ENCODE data around the gene SRBD1. TPM values are rescaled to one million over a fixed set of nuclear protein-coding genes. Genes with fewer than 3 reads are reported as not detected.

The SRBD1 gene
- total RNA-seq, 1 donor from 2014 or later = 13.8 TPM

DNA sequence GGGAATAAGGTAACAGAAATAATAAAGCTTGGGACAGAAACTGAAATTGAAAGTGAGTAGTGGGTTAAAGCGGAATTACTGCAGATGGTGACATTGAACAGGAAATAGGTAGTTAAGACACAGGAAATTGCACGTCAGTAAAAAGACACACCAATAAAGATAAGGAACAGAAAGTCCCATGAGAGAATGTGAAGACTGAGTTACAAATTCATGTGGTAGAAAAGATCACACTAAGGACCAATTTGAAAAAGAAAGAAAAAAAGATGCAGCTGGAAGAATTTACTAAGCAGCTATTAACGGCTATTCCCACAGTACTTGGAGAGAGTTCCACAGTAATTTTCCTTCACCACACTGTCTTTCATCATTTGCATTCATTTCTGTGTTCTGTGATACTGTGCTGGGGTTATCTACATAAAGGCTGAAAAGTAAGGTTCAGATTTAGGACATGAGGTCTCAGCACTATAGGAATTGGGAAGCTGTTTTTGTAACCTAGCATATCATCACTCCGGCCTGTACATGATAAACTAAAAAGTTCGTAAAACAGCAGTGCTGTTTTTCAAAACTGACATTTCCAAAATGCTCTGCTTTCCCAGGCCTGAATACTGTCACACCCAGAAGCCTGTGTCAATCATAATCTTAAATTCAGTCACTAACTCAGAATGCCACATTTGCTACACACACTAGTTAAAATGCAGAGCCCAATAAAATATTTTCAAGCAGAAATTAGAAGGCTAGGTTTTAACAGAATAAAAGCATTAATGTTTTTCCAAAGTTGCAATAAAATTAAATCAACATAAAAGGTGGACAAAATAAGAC, 42.9 kb downstream of the SRBD1 start:
- Mint-ChIP-seq H3K27ac (no peak overlapping the region), H3K9me3 (ENCODE audit: low read depth) (peaks cover 7% of the 10 kb centered on the region), H3K4me1 (ENCODE audit: low read depth) (peaks cover 9% of the 10 kb centered on the region), H3K36me3 (ENCODE audit: insufficient read depth) (peaks cover 20% of the 10 kb centered on the region), H3K4me3 (ENCODE audit: low read depth) (no peak overlapping the region), H3K27me3 (no peaks in the 10 kb centered on the region)
- no peak for DNase-seq (ENCODE audit: low spot score, unreplicated experiment)
- TF ChIP-seq, protein P1, sequence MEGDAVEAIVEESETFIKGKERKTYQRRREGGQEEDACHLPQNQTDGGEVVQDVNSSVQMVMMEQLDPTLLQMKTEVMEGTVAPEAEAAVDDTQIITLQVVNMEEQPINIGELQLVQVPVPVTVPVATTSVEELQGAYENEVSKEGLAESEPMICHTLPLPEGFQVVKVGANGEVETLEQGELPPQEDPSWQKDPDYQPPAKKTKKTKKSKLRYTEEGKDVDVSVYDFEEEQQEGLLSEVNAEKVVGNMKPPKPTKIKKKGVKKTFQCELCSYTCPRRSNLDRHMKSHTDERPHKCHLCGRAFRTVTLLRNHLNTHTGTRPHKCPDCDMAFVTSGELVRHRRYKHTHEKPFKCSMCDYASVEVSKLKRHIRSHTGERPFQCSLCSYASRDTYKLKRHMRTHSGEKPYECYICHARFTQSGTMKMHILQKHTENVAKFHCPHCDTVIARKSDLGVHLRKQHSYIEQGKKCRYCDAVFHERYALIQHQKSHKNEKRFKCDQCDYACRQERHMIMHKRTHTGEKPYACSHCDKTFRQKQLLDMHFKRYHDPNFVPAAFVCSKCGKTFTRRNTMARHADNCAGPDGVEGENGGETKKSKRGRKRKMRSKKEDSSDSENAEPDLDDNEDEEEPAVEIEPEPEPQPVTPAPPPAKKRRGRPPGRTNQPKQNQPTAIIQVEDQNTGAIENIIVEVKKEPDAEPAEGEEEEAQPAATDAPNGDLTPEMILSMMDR (IDR thresholded peaks at IDR 0.05; ENCODE audit: unreplicated experiment) = no peak

DNA sequence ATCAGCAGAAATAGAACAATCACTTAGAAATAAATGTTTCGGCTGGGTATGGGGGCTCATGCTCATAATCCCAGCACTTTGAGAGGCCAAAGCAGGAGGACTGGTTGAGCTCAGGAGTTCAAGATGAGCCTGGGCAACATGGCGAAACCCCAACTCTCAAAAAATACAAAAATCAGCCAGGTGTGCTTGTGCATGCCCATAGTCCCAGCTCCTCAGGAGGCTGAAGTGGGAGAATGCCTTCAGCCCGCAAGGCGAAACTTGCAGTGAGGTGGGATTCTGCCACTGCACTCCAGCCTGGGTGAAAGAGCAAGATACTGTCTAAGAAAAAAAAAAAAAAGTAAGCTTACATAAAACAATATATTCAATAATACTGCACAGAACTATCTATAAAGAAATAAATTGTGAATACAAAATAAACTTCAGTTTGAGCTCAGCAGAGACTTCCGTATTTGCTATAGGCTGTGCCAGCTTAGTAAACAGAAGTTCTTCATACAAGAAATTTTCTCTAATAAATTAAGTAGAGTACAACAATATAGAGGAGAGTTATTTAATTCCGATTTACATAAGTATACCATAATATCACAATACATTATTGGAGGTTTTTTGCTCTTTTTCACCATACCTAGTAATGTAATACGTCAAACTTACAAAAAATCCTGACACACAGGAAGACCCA, 43.6 kb downstream of the SRBD1 start:
- TF ChIP-seq, protein P1 (IDR thresholded peaks at IDR 0.05; ENCODE audit: unreplicated experiment) = no peak

DNA sequence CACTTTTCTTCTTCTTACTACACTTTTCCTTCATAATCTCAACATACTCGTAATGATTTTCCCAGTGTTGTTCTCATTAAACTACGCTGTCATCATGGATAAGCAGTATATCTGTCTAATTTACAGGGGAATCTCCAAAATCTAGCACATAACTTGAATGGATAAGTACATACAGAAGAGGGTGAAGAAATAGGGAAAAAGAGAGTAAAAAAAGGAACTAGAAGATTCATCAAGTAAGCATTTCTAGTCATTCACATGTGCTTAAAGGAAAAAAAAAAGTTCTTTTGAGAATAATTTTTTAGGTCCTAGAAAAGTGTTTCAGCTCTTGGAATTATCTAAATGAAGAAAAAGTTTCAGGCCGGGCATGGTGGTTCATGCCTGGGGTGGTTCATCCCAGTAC, 51.6 kb downstream of the SRBD1 start:
- Mint-ChIP-seq H3K27ac (no peak overlapping the region), H3K36me3 (ENCODE audit: insufficient read depth) (peaks cover 4% of the 10 kb centered on the region), H3K27me3 (no peaks in the 10 kb centered on the region), H3K9me3 (ENCODE audit: low read depth) (no peaks in the 10 kb centered on the region), H3K4me3 (ENCODE audit: low read depth) (no peak overlapping the region), H3K4me1 (ENCODE audit: low read depth) (peaks cover 9% of the 10 kb centered on the region)
- TF ChIP-seq, protein P1 (IDR thresholded peaks at IDR 0.05; ENCODE audit: unreplicated experiment) = no peak
- no peak for DNase-seq (ENCODE audit: low spot score, unreplicated experiment)

More for the DNA sequence above, 43.6 kb downstream of the SRBD1 start:
- Mint-ChIP-seq H3K27me3 (no peaks in the 10 kb centered on the region), H3K36me3 (ENCODE audit: insufficient read depth) (peaks cover 16% of the 10 kb centered on the region), H3K4me1 (ENCODE audit: low read depth) (peaks cover 9% of the 10 kb centered on the region), H3K4me3 (ENCODE audit: low read depth) (no peak overlapping the region), H3K27ac (no peak overlapping the region), H3K9me3 (ENCODE audit: low read depth) (peaks cover 7% of the 10 kb centered on the region)
- DNase-seq (ENCODE audit: low spot score, unreplicated experiment) = no peak

DNA sequence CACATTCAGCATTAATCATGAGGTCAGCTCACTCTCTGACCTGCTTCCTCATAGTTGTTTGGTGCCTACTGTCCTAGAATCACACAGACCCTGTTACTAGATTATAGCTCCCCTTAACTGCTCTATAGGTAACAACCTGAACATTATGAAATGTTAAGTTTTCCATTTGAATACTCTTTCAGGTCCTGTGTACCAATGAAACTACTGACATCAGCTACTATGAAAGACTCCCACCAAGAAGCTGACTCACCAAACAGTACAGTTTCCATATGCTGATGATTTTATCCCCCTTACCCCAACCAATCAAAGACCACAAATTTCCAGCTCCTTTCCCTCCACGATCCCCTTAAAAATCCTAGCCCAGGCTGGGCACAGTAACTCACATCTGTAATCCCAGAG, 56.3 kb downstream of the SRBD1 start:
- Mint-ChIP-seq H3K4me3 (ENCODE audit: low read depth) (no peak overlapping the region), H3K4me1 (ENCODE audit: low read depth) (no peaks in the 10 kb centered on the region), H3K9me3 (ENCODE audit: low read depth) (no peaks in the 10 kb centered on the region), H3K27me3 (no peaks in the 10 kb centered on the region), H3K36me3 (ENCODE audit: insufficient read depth) (peaks cover 8% of the 10 kb centered on the region), H3K27ac (no peak overlapping the region)
- no peak for DNase-seq (ENCODE audit: low spot score, unreplicated experiment)
- TF ChIP-seq, protein P1 (IDR thresholded peaks at IDR 0.05; ENCODE audit: unreplicated experiment) = no peak

DNA sequence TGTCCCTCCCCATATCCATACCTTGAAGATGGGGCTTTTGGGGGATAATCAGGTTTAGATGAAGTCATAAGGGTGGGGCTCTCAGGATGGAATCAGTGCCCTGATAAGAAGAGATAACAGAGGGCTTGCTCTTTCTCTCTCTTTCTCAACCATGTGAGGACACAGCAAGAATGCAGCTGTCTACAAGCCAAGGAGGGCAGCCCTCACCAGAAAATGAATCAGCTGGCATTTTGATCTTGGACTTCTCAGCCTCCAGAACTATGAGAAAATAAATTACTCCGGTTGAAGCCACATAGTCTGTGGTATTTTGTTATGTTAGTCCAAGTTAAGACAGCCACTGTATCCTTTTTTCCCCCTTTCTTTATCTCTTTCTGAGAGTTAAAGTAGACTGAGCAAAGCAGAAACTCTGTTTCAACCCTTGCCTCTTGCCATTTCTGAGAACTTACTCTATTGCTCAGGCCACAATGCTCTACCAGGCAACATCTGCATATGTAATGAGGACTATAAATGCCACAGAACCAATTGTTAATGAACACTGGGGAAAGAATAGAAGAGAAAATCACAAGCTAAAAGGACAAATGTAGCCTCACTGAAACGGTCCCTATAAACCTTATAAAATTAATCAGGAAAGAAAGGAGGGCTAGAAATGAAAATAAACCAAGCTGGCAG, 56.9 kb downstream of the SRBD1 start:
- no peak overlapping the region for H3K27ac Mint-ChIP-seq
- TF ChIP-seq, protein P1 (IDR thresholded peaks at IDR 0.05; ENCODE audit: unreplicated experiment) = no peak
- H3K27me3 Mint-ChIP-seq = no peaks in the 10 kb centered on the region
- H3K4me3 Mint-ChIP-seq (ENCODE audit: low read depth) = no peak overlapping the region
- DNase-seq (ENCODE audit: low spot score, unreplicated experiment) = no peak
- H3K9me3 Mint-ChIP-seq (ENCODE audit: low read depth) = no peaks in the 10 kb centered on the region
- no peaks in the 10 kb centered on the region for H3K4me1 Mint-ChIP-seq (ENCODE audit: low read depth)
- H3K36me3 Mint-ChIP-seq (ENCODE audit: insufficient read depth) = peaks cover 8% of the 10 kb centered on the region
